Panc1 (cell line): Measurements from ENCODE around the gene SPACA9. TPM values are rescaled to one million over a fixed set of nuclear protein-coding genes. Genes with fewer than 3 reads are reported as not detected.

Experiments used
- ATAC-seq: fragments of 200-7000 bp; cut with Tn5 transposase; 2 replicates; pipeline ENCODE4 v1.9.1; 2020; ENCODE audit warnings: mild to moderate bottlenecking, moderate library complexity
- BruUV-seq: library from RNA; stranded (reverse); fragments of 400-500 nt; replicated peaks from 2 replicates; lab custom pipeline; 2021; lab: Mats Ljungman, UMichigan
- CTCF ChIA-PET: fragments of 300-600 bp; sonication (Branson Sonifier 250); formaldehyde crosslinking; loops from one replicate; lab custom pipeline; 2022; ENCODE audit warnings: antibody characterized with exemption; lab: Charles Lee
- POLR2A ChIA-PET: fragments of 300-600 bp; sonication (Branson Sonifier 250); formaldehyde crosslinking; loops from one replicate; lab custom pipeline; 2022; ENCODE audit warnings: antibody characterized with exemption; lab: Charles Lee
- DNase-seq: peaks from one replicate; pipeline ENCODE4 v3.0.0-alpha.2; 2010; ENCODE audit warnings: low read depth, low spot score
- H3K27ac ChIP-seq: 2 replicates; pipeline ENCODE4 v1.5.1; 2011; ENCODE audit warnings: mild to moderate bottlenecking, low read length, inconsistent platforms
- H3K27me3 ChIP-seq: fragments of 200-500 bp; sonication (Bioruptor generic); 2 replicates; pipeline ENCODE4 v1.6.0; 2014; ENCODE audit warnings: low read length, inconsistent platforms; ENCODE audit not compliant: control insufficient read depth, insufficient read depth
- H3K36me3 ChIP-seq: fragments of 200-500 bp; sonication (Bioruptor generic); 2 replicates; pipeline ENCODE4 v1.5.1; 2014; ENCODE audit warnings: inconsistent platforms, mild to moderate bottlenecking, low read length, moderate library complexity; ENCODE audit not compliant: control insufficient read depth, insufficient read depth
- H3K4me1 ChIP-seq: 2 replicates; pipeline ENCODE4 v1.5.1; 2011; ENCODE audit warnings: inconsistent platforms, mild to moderate bottlenecking, low read length, moderate library complexity; ENCODE audit not compliant: control insufficient read depth, insufficient read depth
- H3K4me3 ChIP-seq, 2 experiments: 2 replicates each; pipeline ENCODE4 v1.5.1; 2011 to 2012; ENCODE audit warnings: low read depth in 2 of 2, low read length in 2 of 2, mild to moderate bottlenecking in 2 of 2, inconsistent platforms in 1 of 2, moderate library complexity in 1 of 2
- H3K9me3 ChIP-seq: fragments of 200-500 bp; sonication (Bioruptor generic); 2 replicates; pipeline ENCODE4 v1.5.1; 2014; ENCODE audit warnings: low read depth, mild to moderate bottlenecking, inconsistent platforms, low read length, moderate library complexity; ENCODE audit not compliant: control insufficient read depth, insufficient read depth
- CTCF ChIP-seq: fragments of 450-650 bp; IDR thresholded peaks from 2 replicates; pipeline ENCODE4 v1.5.1; 2017; ENCODE audit warnings: mild to moderate bottlenecking
- POLR2AphosphoS5 ChIP-seq: IDR thresholded peaks from 2 replicates; pipeline ENCODE4 v1.6.1; 2012; ENCODE audit warnings: mild to moderate bottlenecking, low read depth, low read length, moderate library complexity
- REST ChIP-seq, 2 experiments: IDR thresholded peaks; 2 replicates each; pipeline ENCODE4 v1.6.1; 2011 to 2012; ENCODE audit warnings: low read depth in 2 of 2, control low read depth in 1 of 2, low read length in 1 of 2, mild to moderate bottlenecking in 1 of 2, moderate library complexity in 1 of 2; ENCODE audit not compliant: insufficient read depth in 1 of 2
- SIN3A ChIP-seq: IDR thresholded peaks from 2 replicates; pipeline ENCODE4 v1.6.1; 2012; ENCODE audit warnings: low read depth, mild to moderate bottlenecking, low read length, moderate library complexity, borderline replicate concordance; ENCODE audit not compliant: insufficient read depth
- TCF7L2 ChIP-seq: IDR thresholded peaks from 2 replicates; pipeline ENCODE4 v1.6.1; 2011; ENCODE audit warnings: mild to moderate bottlenecking, low read depth, low read length, inconsistent platforms
- in situ Hi-C: cut with HindIII; loops from 2 replicates; pipeline ENCODE4 v1.10.0; 2016; ENCODE audit warnings: low sequenced_read_pairs, low pct_unique_long_range_greater_than_20kb
- intact Hi-C: fragments of 100-400 bp; cut with micrococcal nuclease; formaldehyde crosslinking; loops from one replicate; pipeline ENCODE4 v1.10.0; 2022; ENCODE audit not compliant: unreplicated experiment
- total RNA-seq: library from RNA; stranded (reverse); gene quantifications from one replicate; pipeline ENCODE4 v1.2.1, GENCODE V29; 2021; ENCODE audit not compliant: unreplicated experiment

SPACA9 gene
- total RNA-seq, 1 experiment from 2014 or later: 3.0 TPM

DNA sequence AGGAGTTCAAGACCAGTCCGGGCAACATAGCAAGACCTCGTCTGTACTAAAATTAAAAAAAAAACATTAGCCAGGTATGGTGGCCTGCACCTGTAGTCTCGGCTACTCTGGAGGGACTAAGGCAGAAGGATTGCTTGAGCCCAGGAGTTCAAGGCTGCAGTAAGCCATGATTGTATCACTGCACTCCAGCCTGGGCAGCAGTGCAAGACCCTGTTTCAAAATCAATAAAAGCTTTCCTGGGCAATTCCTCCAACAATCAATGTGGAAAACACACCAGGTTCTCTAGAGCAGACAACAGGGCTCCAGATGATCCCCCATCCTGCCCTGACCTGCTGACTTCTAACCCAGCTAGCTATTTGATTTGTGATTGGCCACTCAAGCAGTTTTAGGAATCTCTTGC is 1.8 kb upstream of the SPACA9 start:
- H3K36me3 ChIP-seq: no peaks in the 10 kb centered on the region; the same call in 1 of the 2 replicates
- no TSS peak for BruUV-seq
- no peak for TF ChIP-seq POLR2AphosphoS5
- no peak for TF ChIP-seq SIN3A
- TF ChIP-seq TCF7L2: no peak
- no peak for TF ChIP-seq REST (IDR thresholded peaks at IDR 0.05; ENCODE audit: insufficient read depth in 1 of 2, low read depth in 2 of 2, low read length in 1 of 2)
- no peak for TF ChIP-seq CTCF
- ChIA-PET CTCF (no interaction called here), POLR2A (no interaction called here)
- H3K4me3 ChIP-seq: no peak overlapping the region
- in situ Hi-C loops (no loop called here), intact Hi-C loops (no loop called here)
- no peak for DNase-seq
- ATAC-seq: no peak
- no peak overlapping the region for H3K27ac ChIP-seq
- no peaks in the 10 kb centered on the region for H3K27me3 ChIP-seq
- H3K4me1 ChIP-seq: peaks cover 6% of the 10 kb centered on the region
- no peaks in the 10 kb centered on the region for H3K9me3 ChIP-seq

DNA sequence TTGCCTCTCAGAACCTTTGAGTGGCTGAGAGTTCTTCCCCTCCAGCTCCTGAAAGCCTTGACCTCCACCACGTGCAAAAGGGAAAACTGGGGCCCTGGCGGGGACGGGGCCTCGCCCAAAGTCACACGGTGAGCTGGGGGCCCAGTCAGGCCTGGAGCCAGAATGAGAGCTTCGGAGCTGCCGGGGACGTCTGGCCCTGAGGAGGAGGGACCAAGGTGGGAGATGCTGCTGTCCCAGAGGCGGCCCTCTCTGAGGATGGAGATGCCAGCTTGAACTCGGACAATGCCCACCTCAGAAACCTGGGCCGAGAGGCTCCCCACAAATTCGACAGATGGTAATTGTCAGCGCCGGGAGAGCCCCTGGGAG is 1.3 kb upstream of the SPACA9 start:
- no TSS peak for BruUV-seq
- Histone ChIP-seq H3K4me3 (peak overlapping the region; percentile 92 to 95), H3K27me3 (no peaks in the 10 kb centered on the region), H3K36me3 (no peaks in the 10 kb centered on the region; the same call in 1 of the 2 replicates), H3K4me1 (peaks cover 6% of the 10 kb centered on the region), H3K27ac (no peak overlapping the region), H3K9me3 (no peaks in the 10 kb centered on the region)
- in situ Hi-C loops (no loop called here), intact Hi-C loops (no loop called here)
- no peak for ATAC-seq
- DNase-seq: no peak
- CTCF ChIA-PET: no interaction called here
- no peak for TF ChIP-seq SIN3A
- no peak for TF ChIP-seq TCF7L2
- no peak for TF ChIP-seq CTCF
- no peak for TF ChIP-seq REST (IDR thresholded peaks at IDR 0.05; ENCODE audit: insufficient read depth in 1 of 2, low read depth in 2 of 2, low read length in 1 of 2)
- no peak for TF ChIP-seq POLR2AphosphoS5
- POLR2A ChIA-PET: no interaction called here
